Heart left ventricle (tissue), 13 donors: ENCODE data around the gene MPP3.

Source experiments
- POLR2A ChIP-seq, 2 donors: fragments of 450-650 bp; IDR thresholded peaks; one replicate each; pipeline ENCODE4 v1.6.1; 2017; ENCODE audit warnings: antibody characterized with exemption in 2 of 2, mild to moderate bottlenecking in 2 of 2, moderate library complexity in 2 of 2
- TF ChIP-seq, protein P1 (sequence below), 12 donors: fragments of 200-600 bp; sonication (generic) in 4 of 12; IDR thresholded peaks; one replicate each; pipeline versions ENCODE4 v1.5.0 to v1.8.0; 2018 to 2022; ENCODE audit warnings: antibody characterized with exemption in 12 of 12, mild to moderate bottlenecking in 5 of 12
- donor health status: ischemic (EF 13 %, LVEDD 7.1; RV severe dilation, severe dysfunction).
- donor health status: DM: no; HTN: yes; CAD: no.
- donor health status: DM: no; HTN: no; CAD: no.
- donor health status: ischemic (EF 25% LVEDD 6.9; RV normal size, moderate dysfunction).
- donor health status: ischemic (EF 25% LVEDD 5.7; RV mildly dilated, moderate dysfunction).
- donor health status: ischemic (EF 35%, LVEDD 5.7; RV mildly dilated, moderate dysfunction).
- donor health status: nonischemic (EF 11% LVEDD 7.7; RV severe dilation, severe dysfunction).
- donor health status: DM: yes; HTN: yes; CAD: no.
- donor health status: PGD.
- donor health status: ischemic (EF 29% LVEDD 5.4; RV normal size, mild dysfunction).
- donor health status: nonischemic (EF 23%, LVEDD 6.1; RV moderate dilation, normal function).

DNA sequence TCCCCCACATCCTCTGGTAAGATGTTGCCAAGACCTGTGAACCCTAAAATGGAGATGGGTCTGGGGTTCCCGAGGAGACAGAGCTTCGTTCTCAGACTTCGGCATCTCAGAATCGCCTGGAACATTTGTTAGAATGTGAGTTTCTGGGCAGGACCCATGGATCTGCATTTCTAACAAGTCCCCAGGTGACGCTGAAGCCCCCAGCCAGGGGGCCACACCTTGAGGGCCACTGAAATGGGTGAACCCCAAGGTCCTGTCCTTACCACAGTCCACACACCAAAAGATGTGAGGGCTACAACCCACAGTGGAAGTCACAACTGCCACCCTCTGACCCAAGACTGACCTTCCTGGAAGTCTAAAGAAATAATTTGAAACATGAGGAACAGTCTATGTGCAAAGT is 14.0 kb downstream of the MPP3 start:
- TF ChIP-seq, protein P1, sequence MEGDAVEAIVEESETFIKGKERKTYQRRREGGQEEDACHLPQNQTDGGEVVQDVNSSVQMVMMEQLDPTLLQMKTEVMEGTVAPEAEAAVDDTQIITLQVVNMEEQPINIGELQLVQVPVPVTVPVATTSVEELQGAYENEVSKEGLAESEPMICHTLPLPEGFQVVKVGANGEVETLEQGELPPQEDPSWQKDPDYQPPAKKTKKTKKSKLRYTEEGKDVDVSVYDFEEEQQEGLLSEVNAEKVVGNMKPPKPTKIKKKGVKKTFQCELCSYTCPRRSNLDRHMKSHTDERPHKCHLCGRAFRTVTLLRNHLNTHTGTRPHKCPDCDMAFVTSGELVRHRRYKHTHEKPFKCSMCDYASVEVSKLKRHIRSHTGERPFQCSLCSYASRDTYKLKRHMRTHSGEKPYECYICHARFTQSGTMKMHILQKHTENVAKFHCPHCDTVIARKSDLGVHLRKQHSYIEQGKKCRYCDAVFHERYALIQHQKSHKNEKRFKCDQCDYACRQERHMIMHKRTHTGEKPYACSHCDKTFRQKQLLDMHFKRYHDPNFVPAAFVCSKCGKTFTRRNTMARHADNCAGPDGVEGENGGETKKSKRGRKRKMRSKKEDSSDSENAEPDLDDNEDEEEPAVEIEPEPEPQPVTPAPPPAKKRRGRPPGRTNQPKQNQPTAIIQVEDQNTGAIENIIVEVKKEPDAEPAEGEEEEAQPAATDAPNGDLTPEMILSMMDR (IDR thresholded peaks at IDR 0.05): no peak
- TF ChIP-seq POLR2A (IDR thresholded peaks at IDR 0.05): no peak
